ENCODE data around the gene BATF3.

GRCh38 chr1:212718499-212718898 lies 18.9 kb upstream of the BATF3 start:
- peak; percentile 29; the same call in 1 of the 2 replicates for TF ChIP-seq CTCF (IDR thresholded peaks at IDR 0.05)
- TF ChIP-seq SMC3 (IDR thresholded peaks at IDR 0.05; ENCODE audit: low read depth, low read length): no peak; the same call in 1 of the 2 replicates
- TF ChIP-seq USF2 (IDR thresholded peaks at IDR 0.05; ENCODE audit: borderline replicate concordance, low read depth, low read length): no peak
- no peak for TF ChIP-seq POLR2AphosphoS5 (IDR thresholded peaks at IDR 0.05; ENCODE audit: low read depth, low read length)
- no peak for TF ChIP-seq TAF1 (IDR thresholded peaks at IDR 0.05; ENCODE audit: borderline replicate concordance, low read depth, low read length)
